HG02885 (cell line): ENCODE data around the gene TMCO4.

Experiments
- ATAC-seq: cut with Tn5 transposase; IDR thresholded peaks from one replicate; pipeline ENCODE4 v1.9.1; 2021; ENCODE audit warnings: mild to moderate bottlenecking; ENCODE audit not compliant: unreplicated experiment, poor library complexity

TMCO4 gene

GRCh38 chr1:19665496-19666465 lies 133.9 kb downstream of the TMCO4 start:
- ATAC-seq, result no peak

GRCh38 chr1:19665186-19665495 lies 134.6 kb downstream of the TMCO4 start:
- no peak for ATAC-seq

GRCh38 chr1:19664453-19665185 lies 135.1 kb downstream of the TMCO4 start, which contains the start of gene HTR6:
Gene HTR6, plus strand, starts transcription at chr1:19664875. Its CDS starts 879 bp downstream, at chr1:19665754.
- ATAC-seq, result no peak

GRCh38 chr1:19662313-19662712 lies 137.4 kb downstream of the TMCO4 start:
- ATAC-seq, result no peak

- no peak for ATAC-seq
Observed at GRCh38 chr1:19661721-19662228, 137.9 kb downstream of the TMCO4 start.

- ATAC-seq, result no peak
Observed at GRCh38 chr1:19658186-19658585, 141.5 kb downstream of the TMCO4 start.

GRCh38 chr1:19657511-19657910 lies 142.2 kb downstream of the TMCO4 start:
- ATAC-seq, result no peak

- ATAC-seq, result no peak
Observed at GRCh38 chr1:19656780-19657466, 142.8 kb downstream of the TMCO4 start.

- ATAC-seq, result no peak
Observed at GRCh38 chr1:19656134-19656779, 143.5 kb downstream of the TMCO4 start.

- ATAC-seq, result no peak
Observed at GRCh38 chr1:19655718-19656080, 144.0 kb downstream of the TMCO4 start.

GRCh38 chr1:19654886-19655717 lies 144.6 kb downstream of the TMCO4 start:
- ATAC-seq, result no peak

GRCh38 chr1:19654386-19654785 lies 145.3 kb downstream of the TMCO4 start:
- no peak for ATAC-seq

- ATAC-seq, result no peak
Observed at GRCh38 chr1:19651141-19651737, 148.5 kb downstream of the TMCO4 start.

GRCh38 chr1:19650416-19651140 lies 149.1 kb downstream of the TMCO4 start:
- no peak for ATAC-seq

- ATAC-seq, result no peak
Observed at GRCh38 chr1:19648689-19649088, 151.0 kb downstream of the TMCO4 start.

- ATAC-seq, result no peak
Observed at GRCh38 chr1:19648239-19648638, 151.5 kb downstream of the TMCO4 start.

GRCh38 chr1:19647643-19648042 lies 152.1 kb downstream of the TMCO4 start:
- ATAC-seq, result no peak
